Measurements from ENCODE around the gene TTBK2.

DNA sequence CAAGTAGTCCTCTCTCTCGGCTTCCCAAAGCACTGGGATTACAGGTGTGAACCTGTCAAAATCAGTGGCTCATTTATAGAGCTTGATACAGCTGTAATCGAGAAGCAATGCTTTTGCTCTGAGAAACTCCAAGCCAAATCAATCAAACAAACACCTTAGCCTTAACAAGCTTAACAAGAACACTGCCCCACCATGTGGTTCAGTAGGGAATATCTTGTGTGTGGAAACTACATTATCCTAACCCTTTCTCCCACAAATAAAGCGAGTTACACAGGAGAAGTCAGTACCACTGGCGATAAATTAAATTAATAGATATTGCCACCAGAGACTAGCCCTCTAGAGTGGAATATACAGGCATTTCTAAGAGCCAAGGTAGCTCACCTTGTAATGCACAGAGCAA lies 197.5 kb downstream of the TTBK2 start:
- no peak for TF ChIP-seq EZH2 (IDR thresholded peaks at IDR 0.05)
- TF ChIP-seq, protein P1, sequence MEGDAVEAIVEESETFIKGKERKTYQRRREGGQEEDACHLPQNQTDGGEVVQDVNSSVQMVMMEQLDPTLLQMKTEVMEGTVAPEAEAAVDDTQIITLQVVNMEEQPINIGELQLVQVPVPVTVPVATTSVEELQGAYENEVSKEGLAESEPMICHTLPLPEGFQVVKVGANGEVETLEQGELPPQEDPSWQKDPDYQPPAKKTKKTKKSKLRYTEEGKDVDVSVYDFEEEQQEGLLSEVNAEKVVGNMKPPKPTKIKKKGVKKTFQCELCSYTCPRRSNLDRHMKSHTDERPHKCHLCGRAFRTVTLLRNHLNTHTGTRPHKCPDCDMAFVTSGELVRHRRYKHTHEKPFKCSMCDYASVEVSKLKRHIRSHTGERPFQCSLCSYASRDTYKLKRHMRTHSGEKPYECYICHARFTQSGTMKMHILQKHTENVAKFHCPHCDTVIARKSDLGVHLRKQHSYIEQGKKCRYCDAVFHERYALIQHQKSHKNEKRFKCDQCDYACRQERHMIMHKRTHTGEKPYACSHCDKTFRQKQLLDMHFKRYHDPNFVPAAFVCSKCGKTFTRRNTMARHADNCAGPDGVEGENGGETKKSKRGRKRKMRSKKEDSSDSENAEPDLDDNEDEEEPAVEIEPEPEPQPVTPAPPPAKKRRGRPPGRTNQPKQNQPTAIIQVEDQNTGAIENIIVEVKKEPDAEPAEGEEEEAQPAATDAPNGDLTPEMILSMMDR (IDR thresholded peaks at IDR 0.05), result peak; percentile 39

Data from neural progenitor cell (in vitro differentiated cells).